Kidney capillary endothelial cell (primary cell): ENCODE measurements around the gene PKLR.

Experiments used
- DNase-seq: peaks from one replicate; pipeline ENCODE4 v3.0.0-alpha.2; 2018; ENCODE audit warnings: low spot score

The PKLR gene

GRCh38 chr1:155284476-155284875, 16.8 kb downstream of the PKLR start:
- no peak for DNase-seq

- DNase-seq, result no peak
Measured at GRCh38 chr1:155282488-155283091, 18.6 kb downstream of the PKLR start.

- DNase-seq, result no peak
Measured at GRCh38 chr1:155279268-155279667, 22.0 kb downstream of the PKLR start.

- DNase-seq, result no peak
Measured at GRCh38 chr1:155278689-155279160, 22.5 kb downstream of the PKLR start.

GRCh38 chr1:155277902-155278688, 23.1 kb downstream of the PKLR start:
- no peak for DNase-seq

GRCh38 chr1:155277070-155277901, 24.0 kb downstream of the PKLR start, which contains the start of gene HCN3:
TSS of gene HCN3 (plus strand) at chr1:155277463. CDS start at chr1:155277591, 128 bp downstream.
- DNase-seq, result peak; percentile 93

- DNase-seq, result peak; percentile 94
Measured at GRCh38 chr1:155273343-155274245, 27.6 kb downstream of the PKLR start, which contains the start of gene CLK2. TSS of gene CLK2 (minus strand) at chr1:155273504. CDS start at chr1:155270977, 2,527 bp downstream.

GRCh38 chr1:155272466-155273342, 28.5 kb downstream of the PKLR start:
- peak; percentile 39 for DNase-seq

- DNase-seq, result no peak
Measured at GRCh38 chr1:155269381-155269780, 31.9 kb downstream of the PKLR start.

- DNase-seq, result no peak
Measured at GRCh38 chr1:155268630-155269029, 32.6 kb downstream of the PKLR start.

- no peak for DNase-seq
Measured at GRCh38 chr1:155267373-155267772, 33.9 kb downstream of the PKLR start.

GRCh38 chr1:155266553-155266952, 34.7 kb downstream of the PKLR start:
- DNase-seq, result no peak

- no peak for DNase-seq
Measured at GRCh38 chr1:155263067-155263466, 38.2 kb downstream of the PKLR start.

GRCh38 chr1:155261852-155262673, 39.2 kb downstream of the PKLR start, which contains the start of gene SCAMP3:
TSS of gene SCAMP3 (minus strand) at chr1:155262360. CDS start at chr1:155262151, 209 bp downstream.
- DNase-seq, result peak; percentile 97

GRCh38 chr1:155261493-155261851, 39.8 kb downstream of the PKLR start:
- DNase-seq, result peak; percentile 44

GRCh38 chr1:155260276-155260675, 41.0 kb downstream of the PKLR start:
- DNase-seq, result no peak

- DNase-seq, result no peak
Measured at GRCh38 chr1:155256058-155256852, 45.0 kb downstream of the PKLR start.

- peak; percentile 76 for DNase-seq
Measured at GRCh38 chr1:155255243-155256007, 45.8 kb downstream of the PKLR start, which contains the start of gene ENTREP3. TSS of gene ENTREP3 (minus strand) at chr1:155255483. CDS start at chr1:155254877, 606 bp downstream.
